ENCODE results near the gene EVC2.

The EVC2 gene

GRCh38 chr4:5562476-5562875 is 145.9 kb downstream of the EVC2 start:
- DNase-seq (ENCODE audit: low spot score), result no peak

GRCh38 chr4:5561286-5561685 is 147.1 kb downstream of the EVC2 start:
- no peak for DNase-seq (ENCODE audit: low spot score)

GRCh38 chr4:5558502-5558901 is 149.9 kb downstream of the EVC2 start:
- no peak for DNase-seq (ENCODE audit: low spot score)

GRCh38 chr4:5554376-5554775 is 154.0 kb downstream of the EVC2 start:
- DNase-seq (ENCODE audit: low spot score), result no peak

GRCh38 chr4:5553801-5554200 is 154.6 kb downstream of the EVC2 start:
- DNase-seq (ENCODE audit: low spot score), result no peak

- DNase-seq (ENCODE audit: low spot score), result no peak
These were observed 155.9 kb downstream of the EVC2 start for GRCh38 chr4:5552451-5552850.

GRCh38 chr4:5547651-5548249 is 160.6 kb downstream of the EVC2 start:
- no peak for DNase-seq (ENCODE audit: low spot score)

GRCh38 chr4:5545271-5545670 is 163.1 kb downstream of the EVC2 start:
- no peak for DNase-seq (ENCODE audit: low spot score)

GRCh38 chr4:5544762-5545161 is 163.6 kb downstream of the EVC2 start:
- DNase-seq (ENCODE audit: low spot score), result no peak

- no peak for DNase-seq (ENCODE audit: low spot score)
These were observed 164.7 kb downstream of the EVC2 start for GRCh38 chr4:5543681-5544080.

- no peak for DNase-seq (ENCODE audit: low spot score)
These were observed 167.2 kb downstream of the EVC2 start for GRCh38 chr4:5541169-5541568.

- DNase-seq (ENCODE audit: low spot score), result no peak
These were observed 168.8 kb downstream of the EVC2 start for GRCh38 chr4:5539584-5539983.

- no peak for DNase-seq (ENCODE audit: low spot score)
These were observed 176.3 kb downstream of the EVC2 start for GRCh38 chr4:5532100-5532499.

GRCh38 chr4:5528031-5528436 is 180.3 kb downstream of the EVC2 start:
- DNase-seq (ENCODE audit: low spot score), result no peak

- no peak for DNase-seq (ENCODE audit: low spot score)
These were observed 181.1 kb downstream of the EVC2 start for GRCh38 chr4:5527211-5527610.

GRCh38 chr4:5526080-5526846 is 182.1 kb downstream of the EVC2 start:
- no peak for DNase-seq (ENCODE audit: low spot score)

GRCh38 chr4:5524446-5525299 is 183.7 kb downstream of the EVC2 start:
- DNase-seq (ENCODE audit: low spot score), result peak; percentile 42

- no peak for DNase-seq (ENCODE audit: low spot score)
These were observed 191.0 kb downstream of the EVC2 start for GRCh38 chr4:5517372-5517771.

- DNase-seq (ENCODE audit: low spot score), result no peak
These were observed 192.7 kb downstream of the EVC2 start for GRCh38 chr4:5515646-5516045.

All from COLO829 (cell line).